ENCODE data around the gene ST3GAL4.

DNA sequence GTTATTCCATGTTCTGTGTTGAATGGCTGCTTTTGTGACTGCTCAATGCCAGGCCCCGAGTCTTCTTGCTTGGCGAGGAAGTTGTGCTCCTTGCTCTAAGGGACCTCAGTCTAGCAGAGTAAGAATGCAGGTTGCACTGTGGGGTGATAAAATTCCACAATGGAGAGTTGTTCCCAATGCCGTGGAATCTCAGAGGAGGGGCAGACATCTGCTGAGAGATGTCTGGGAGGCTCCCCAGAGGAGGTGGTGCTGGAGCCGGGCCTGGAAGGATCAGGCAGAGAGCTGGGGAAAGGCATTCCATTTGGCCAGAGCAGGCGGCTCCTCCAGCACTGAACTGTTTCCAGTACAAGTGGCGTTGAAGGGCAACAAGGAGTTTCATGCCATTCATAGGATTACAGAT is 55.2 kb downstream of the ST3GAL4 start:
- TF ChIP-seq, protein P1, sequence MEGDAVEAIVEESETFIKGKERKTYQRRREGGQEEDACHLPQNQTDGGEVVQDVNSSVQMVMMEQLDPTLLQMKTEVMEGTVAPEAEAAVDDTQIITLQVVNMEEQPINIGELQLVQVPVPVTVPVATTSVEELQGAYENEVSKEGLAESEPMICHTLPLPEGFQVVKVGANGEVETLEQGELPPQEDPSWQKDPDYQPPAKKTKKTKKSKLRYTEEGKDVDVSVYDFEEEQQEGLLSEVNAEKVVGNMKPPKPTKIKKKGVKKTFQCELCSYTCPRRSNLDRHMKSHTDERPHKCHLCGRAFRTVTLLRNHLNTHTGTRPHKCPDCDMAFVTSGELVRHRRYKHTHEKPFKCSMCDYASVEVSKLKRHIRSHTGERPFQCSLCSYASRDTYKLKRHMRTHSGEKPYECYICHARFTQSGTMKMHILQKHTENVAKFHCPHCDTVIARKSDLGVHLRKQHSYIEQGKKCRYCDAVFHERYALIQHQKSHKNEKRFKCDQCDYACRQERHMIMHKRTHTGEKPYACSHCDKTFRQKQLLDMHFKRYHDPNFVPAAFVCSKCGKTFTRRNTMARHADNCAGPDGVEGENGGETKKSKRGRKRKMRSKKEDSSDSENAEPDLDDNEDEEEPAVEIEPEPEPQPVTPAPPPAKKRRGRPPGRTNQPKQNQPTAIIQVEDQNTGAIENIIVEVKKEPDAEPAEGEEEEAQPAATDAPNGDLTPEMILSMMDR (IDR thresholded peaks at IDR 0.05) = no peak
- TF ChIP-seq POLR2AphosphoS5 (IDR thresholded peaks at IDR 0.05) = no peak
- no peak for TF ChIP-seq POLR2A (IDR thresholded peaks at IDR 0.05)
- TF ChIP-seq EP300 (IDR thresholded peaks at IDR 0.05) = no peak

Data from sigmoid colon (tissue), 4 donors.